Measurements from ENCODE around the gene ANKLE1.

The ANKLE1 gene

GRCh38 chr19:17334414-17335409, 53.0 kb downstream of the ANKLE1 start, which contains the start of gene ANO8 (continued):
- TF ChIP-seq, protein P1, sequence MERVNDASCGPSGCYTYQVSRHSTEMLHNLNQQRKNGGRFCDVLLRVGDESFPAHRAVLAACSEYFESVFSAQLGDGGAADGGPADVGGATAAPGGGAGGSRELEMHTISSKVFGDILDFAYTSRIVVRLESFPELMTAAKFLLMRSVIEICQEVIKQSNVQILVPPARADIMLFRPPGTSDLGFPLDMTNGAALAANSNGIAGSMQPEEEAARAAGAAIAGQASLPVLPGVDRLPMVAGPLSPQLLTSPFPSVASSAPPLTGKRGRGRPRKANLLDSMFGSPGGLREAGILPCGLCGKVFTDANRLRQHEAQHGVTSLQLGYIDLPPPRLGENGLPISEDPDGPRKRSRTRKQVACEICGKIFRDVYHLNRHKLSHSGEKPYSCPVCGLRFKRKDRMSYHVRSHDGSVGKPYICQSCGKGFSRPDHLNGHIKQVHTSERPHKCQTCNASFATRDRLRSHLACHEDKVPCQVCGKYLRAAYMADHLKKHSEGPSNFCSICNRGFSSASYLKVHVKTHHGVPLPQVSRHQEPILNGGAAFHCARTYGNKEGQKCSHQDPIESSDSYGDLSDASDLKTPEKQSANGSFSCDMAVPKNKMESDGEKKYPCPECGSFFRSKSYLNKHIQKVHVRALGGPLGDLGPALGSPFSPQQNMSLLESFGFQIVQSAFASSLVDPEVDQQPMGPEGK (tag by site-specific recombination; IDR thresholded peaks at IDR 0.05) = peak; percentile 92
- TF ChIP-seq ZNF202 (tag by site-specific recombination; IDR thresholded peaks at IDR 0.05; ENCODE audit: borderline replicate concordance) (no peak), ZNF585B (tag by site-specific recombination; IDR thresholded peaks at IDR 0.05) (no peak), ZBTB26 (tag by site-specific recombination; optimal IDR thresholded peaks at IDR 0.05) (peak; percentile 96), KLF10 (tag by site-specific recombination; IDR thresholded peaks at IDR 0.05) (peak; percentile 95), SETDB1 (IDR thresholded peaks at IDR 0.05; ENCODE audit: insufficient read length, low read length) (no peak), AEBP2 (tag by site-specific recombination; IDR thresholded peaks at IDR 0.05; ENCODE audit: borderline replicate concordance) (no peak), GLIS2 (tag by site-specific recombination; IDR thresholded peaks at IDR 0.05) (peak; percentile 40; the same call in 1 of the 2 replicates), ZBTB17 (tag by site-specific recombination; IDR thresholded peaks at IDR 0.05) (peak; percentile 97), ZNF677 (tag by site-specific recombination; IDR thresholded peaks at IDR 0.05) (peak; percentile 82), ZNF394 (tag by site-specific recombination; IDR thresholded peaks at IDR 0.05; ENCODE audit: borderline replicate concordance) (peak; percentile 88; the same call in 1 of the 2 replicates), SP3 (tag by site-specific recombination; IDR thresholded peaks at IDR 0.05) (peak; percentile 92), ZNF623 (tag by site-specific recombination; IDR thresholded peaks at IDR 0.05) (peak; percentile 62), ZNF664 (tag by site-specific recombination; IDR thresholded peaks at IDR 0.05) (peak; percentile 84), ZNF626 (tag by site-specific recombination; IDR thresholded peaks at IDR 0.05) (no peak; the same call in 1 of the 2 replicates), ZNF121 (tag by site-specific recombination; IDR thresholded peaks at IDR 0.05) (peak; percentile 48; the same call in 1 of the 2 replicates), ZNF747 (tag by site-specific recombination; IDR thresholded peaks at IDR 0.05) (no peak), ZNF155 (tag by site-specific recombination; IDR thresholded peaks at IDR 0.05) (no peak), ZNF138 (tag by site-specific recombination; IDR thresholded peaks at IDR 0.05; ENCODE audit: borderline replicate concordance) (no peak), KLF8 (tag by site-specific recombination; IDR thresholded peaks at IDR 0.05) (peak; percentile 100), ZNF473 (tag by site-specific recombination; IDR thresholded peaks at IDR 0.05) (peak; percentile 99), ELK4 (IDR thresholded peaks at IDR 0.05; ENCODE audit: borderline replicate concordance, low read depth, low read length) (no peak), ZNF341 (tag by site-specific recombination; IDR thresholded peaks at IDR 0.05; ENCODE audit: low read depth) (peak; percentile 49), ZNF132 (tag by site-specific recombination; IDR thresholded peaks at IDR 0.05; ENCODE audit: borderline replicate concordance) (no peak), HOXD13 (CRISPR knock-in tag; IDR thresholded peaks at IDR 0.05; ENCODE audit: borderline replicate concordance) (no peak), ZNF660 (tag by site-specific recombination; IDR thresholded peaks at IDR 0.05) (peak; percentile 99)
- TF ChIP-seq, protein P2, sequence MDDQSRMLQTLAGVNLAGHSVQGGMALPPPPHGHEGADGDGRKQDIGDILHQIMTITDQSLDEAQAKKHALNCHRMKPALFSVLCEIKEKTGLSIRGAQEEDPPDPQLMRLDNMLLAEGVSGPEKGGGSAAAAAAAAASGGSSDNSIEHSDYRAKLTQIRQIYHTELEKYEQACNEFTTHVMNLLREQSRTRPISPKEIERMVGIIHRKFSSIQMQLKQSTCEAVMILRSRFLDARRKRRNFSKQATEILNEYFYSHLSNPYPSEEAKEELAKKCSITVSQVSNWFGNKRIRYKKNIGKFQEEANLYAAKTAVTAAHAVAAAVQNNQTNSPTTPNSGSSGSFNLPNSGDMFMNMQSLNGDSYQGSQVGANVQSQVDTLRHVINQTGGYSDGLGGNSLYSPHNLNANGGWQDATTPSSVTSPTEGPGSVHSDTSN (CRISPR knock-in tag; IDR thresholded peaks at IDR 0.05) = peak; percentile 92
- TF ChIP-seq, protein P3, sequence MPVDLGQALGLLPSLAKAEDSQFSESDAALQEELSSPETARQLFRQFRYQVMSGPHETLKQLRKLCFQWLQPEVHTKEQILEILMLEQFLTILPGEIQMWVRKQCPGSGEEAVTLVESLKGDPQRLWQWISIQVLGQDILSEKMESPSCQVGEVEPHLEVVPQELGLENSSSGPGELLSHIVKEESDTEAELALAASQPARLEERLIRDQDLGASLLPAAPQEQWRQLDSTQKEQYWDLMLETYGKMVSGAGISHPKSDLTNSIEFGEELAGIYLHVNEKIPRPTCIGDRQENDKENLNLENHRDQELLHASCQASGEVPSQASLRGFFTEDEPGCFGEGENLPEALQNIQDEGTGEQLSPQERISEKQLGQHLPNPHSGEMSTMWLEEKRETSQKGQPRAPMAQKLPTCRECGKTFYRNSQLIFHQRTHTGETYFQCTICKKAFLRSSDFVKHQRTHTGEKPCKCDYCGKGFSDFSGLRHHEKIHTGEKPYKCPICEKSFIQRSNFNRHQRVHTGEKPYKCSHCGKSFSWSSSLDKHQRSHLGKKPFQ (tag by site-specific recombination; IDR thresholded peaks at IDR 0.05) = peak; percentile 79
- TF ChIP-seq, protein P4, sequence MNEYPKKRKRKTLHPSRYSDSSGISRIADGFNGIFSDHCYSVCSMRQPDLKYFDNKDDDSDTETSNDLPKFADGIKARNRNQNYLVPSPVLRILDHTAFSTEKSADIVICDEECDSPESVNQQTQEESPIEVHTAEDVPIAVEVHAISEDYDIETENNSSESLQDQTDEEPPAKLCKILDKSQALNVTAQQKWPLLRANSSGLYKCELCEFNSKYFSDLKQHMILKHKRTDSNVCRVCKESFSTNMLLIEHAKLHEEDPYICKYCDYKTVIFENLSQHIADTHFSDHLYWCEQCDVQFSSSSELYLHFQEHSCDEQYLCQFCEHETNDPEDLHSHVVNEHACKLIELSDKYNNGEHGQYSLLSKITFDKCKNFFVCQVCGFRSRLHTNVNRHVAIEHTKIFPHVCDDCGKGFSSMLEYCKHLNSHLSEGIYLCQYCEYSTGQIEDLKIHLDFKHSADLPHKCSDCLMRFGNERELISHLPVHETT (tag by site-specific recombination; IDR thresholded peaks at IDR 0.05) = peak; percentile 99

All from HEK293 (cell line).